Measurements from ENCODE around the gene CCDC51.

GRCh38 chr3:48469046-48469915, 29.4 kb upstream of the CCDC51 start:
- TF ChIP-seq ZNF598 (CRISPR knock-in tag; IDR thresholded peaks at IDR 0.05; ENCODE audit: borderline replicate concordance) (no peak), FOXJ3 (CRISPR knock-in tag; IDR thresholded peaks at IDR 0.05; ENCODE audit: borderline replicate concordance) (no peak), EP300 (IDR thresholded peaks at IDR 0.05; ENCODE audit: low read depth in 2 of 2, low read length in 2 of 2) (no peak), EP300 (CRISPR knock-in tag; IDR thresholded peaks at IDR 0.05; ENCODE audit: borderline replicate concordance) (no peak), PHF20 (CRISPR knock-in tag; IDR thresholded peaks at IDR 0.05) (no peak), USF2 (IDR thresholded peaks at IDR 0.05; ENCODE audit: low read depth, low read length) (no peak), USF2 (CRISPR knock-in tag; IDR thresholded peaks at IDR 0.05; ENCODE audit: borderline replicate concordance) (no peak), EZH2 (conservative IDR thresholded peaks at IDR 0.05; ENCODE audit: low read depth, low read length) (no peak)
- TF ChIP-seq, protein P1, sequence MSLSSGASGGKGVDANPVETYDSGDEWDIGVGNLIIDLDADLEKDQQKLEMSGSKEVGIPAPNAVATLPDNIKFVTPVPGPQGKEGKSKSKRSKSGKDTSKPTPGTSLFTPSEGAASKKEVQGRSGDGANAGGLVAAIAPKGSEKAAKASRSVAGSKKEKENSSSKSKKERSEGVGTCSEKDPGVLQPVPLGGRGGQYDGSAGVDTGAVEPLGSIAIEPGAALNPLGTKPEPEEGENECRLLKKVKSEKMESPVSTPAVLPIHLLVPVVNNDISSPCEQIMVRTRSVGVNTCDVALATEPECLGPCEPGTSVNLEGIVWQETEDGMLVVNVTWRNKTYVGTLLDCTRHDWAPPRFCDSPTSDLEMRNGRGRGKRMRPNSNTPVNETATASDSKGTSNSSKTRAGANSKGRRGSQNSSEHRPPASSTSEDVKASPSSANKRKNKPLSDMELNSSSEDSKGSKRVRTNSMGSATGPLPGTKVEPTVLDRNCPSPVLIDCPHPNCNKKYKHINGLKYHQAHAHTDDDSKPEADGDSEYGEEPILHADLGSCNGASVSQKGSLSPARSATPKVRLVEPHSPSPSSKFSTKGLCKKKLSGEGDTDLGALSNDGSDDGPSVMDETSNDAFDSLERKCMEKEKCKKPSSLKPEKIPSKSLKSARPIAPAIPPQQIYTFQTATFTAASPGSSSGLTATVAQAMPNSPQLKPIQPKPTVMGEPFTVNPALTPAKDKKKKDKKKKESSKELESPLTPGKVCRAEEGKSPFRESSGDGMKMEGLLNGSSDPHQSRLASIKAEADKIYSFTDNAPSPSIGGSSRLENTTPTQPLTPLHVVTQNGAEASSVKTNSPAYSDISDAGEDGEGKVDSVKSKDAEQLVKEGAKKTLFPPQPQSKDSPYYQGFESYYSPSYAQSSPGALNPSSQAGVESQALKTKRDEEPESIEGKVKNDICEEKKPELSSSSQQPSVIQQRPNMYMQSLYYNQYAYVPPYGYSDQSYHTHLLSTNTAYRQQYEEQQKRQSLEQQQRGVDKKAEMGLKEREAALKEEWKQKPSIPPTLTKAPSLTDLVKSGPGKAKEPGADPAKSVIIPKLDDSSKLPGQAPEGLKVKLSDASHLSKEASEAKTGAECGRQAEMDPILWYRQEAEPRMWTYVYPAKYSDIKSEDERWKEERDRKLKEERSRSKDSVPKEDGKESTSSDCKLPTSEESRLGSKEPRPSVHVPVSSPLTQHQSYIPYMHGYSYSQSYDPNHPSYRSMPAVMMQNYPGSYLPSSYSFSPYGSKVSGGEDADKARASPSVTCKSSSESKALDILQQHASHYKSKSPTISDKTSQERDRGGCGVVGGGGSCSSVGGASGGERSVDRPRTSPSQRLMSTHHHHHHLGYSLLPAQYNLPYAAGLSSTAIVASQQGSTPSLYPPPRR (CRISPR knock-in tag; IDR thresholded peaks at IDR 0.05; ENCODE audit: borderline replicate concordance), result no peak

Data from HepG2 (cell line).